NCI-H1694 treated with DMSO at 0.1 percent for 48 hours (cell line): ENCODE results near the gene PPIG.
"Not testable (repeated sequence)": the region's sequence is repeated elsewhere in the genome, so short reads cannot be mapped to it uniquely, and the experiment has no call there.

Source experiments
- DNase-seq: peaks from one replicate; lab custom pipeline; 2025; lab: John Stamatoyannopoulos, UW

The PPIG gene

GRCh38 chr2:169596546-169596945, 12.4 kb downstream of the PPIG start:
- DNase-seq: not testable (repeated sequence)

GRCh38 chr2:169598982-169599381, 14.8 kb downstream of the PPIG start:
- no peak for DNase-seq

DNA sequence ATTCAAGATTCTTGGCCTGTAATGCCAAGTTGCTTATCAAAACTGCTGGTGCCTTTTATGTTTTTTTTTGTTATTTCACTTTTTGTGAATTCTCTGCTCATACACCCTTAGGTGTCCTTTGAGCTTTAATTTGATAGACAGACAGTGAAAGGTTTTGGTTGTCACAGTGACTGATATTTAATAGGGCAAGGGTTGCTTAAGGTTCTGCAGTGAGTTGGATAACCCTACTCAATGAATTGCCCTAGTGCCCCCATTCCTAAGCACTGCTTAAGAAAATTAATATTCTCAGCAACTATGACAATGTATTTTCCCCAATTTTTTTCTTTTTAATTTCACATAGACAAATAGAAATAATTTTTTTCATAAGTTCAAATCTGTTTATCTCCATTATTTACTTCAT, 15.4 kb downstream of the PPIG start:
- DNase-seq: no peak

GRCh38 chr2:169609264-169609663, 25.1 kb downstream of the PPIG start:
- DNase-seq: no peak

GRCh38 chr2:169613876-169614275, 29.7 kb downstream of the PPIG start:
- no peak for DNase-seq

- not testable (repeated sequence) for DNase-seq
Measured at GRCh38 chr2:169615982-169616381, 31.8 kb downstream of the PPIG start.

DNA sequence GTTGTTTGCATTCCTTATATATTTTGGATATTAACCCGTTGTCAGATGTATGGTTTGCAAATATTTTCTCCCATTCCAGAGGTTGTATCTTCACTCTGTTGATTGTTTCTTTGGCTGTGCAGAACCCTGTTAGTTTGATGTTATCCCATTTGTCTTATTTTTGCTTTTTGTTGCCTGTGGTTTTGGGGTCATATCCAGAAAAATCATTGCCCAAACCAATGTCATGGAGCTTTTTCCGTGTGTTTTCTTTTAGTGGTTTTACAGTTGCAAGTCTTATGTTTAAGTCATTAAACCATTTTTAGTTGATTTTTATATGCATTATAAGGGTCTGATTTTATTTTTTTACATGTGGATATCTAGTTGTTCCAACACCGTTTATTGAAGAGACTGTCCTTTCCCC, 35.8 kb downstream of the PPIG start:
- no peak for DNase-seq

DNA sequence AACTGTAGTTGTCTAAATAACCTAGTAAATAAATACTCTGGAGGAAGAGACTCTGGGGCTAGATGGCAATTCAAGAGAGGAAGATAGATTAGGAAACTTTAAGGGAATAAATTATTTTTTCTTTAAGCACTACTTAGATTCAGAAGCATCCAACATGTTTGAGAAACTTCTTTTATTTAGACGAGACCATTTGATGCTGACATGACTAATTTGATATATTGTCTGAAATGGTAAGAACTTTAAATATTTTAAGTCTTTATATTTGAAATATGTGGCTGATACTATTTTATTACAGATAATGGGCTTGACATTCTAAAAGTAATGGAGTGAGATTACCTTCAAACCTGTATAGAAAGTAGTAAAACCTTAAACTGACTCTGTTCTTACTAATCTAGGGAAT, 36.4 kb downstream of the PPIG start:
- DNase-seq: no peak

- DNase-seq: no peak
Measured at GRCh38 chr2:169623235-169623634, 39.1 kb downstream of the PPIG start.

GRCh38 chr2:169625781-169626180, 41.6 kb downstream of the PPIG start:
- no peak for DNase-seq

DNA sequence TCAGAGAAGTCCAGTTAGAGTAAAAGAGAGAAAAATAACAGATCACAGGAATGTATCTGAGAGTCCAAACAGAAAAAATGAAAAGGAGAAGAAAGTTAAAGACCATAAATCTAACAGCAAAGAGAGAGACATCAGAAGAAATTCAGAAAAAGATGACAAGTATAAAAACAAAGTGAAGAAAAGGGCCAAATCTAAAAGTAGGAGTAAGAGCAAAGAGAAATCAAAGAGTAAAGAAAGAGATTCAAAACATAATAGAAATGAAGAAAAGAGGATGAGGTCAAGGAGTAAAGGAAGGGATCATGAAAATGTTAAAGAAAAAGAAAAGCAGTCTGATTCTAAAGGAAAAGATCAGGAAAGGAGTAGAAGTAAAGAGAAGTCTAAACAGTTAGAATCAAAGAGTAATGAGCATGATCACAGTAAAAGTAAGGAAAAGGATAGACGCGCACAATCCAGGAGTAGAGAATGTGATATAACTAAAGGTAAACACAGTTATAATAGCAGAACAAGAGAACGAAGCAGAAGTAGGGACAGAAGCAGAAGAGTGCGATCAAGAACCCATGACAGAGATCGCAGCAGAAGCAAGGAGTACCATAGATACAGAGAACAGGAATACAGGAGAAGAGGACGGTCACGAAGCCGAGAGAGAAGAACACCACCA, 52.4 kb downstream of the PPIG start:
- no peak for DNase-seq

DNA sequence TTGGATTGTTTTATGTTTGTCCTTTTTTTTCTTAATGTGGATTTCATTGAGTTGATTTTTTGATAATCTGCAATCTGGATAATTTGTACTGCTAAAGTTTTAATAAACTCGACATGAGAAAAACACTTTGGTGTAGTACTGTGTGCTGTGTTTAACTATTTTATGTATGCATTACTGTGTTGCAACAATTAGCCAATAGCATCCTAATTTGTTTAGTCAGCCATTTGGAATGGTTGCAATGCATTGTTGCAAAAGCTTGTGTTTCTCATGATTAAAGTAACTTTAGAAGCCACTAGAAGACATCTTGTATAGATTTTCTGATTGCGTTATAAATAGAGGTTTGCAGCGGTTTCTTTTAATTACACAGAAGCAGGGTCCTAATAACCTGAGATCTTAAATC, 53.5 kb downstream of the PPIG start:
- DNase-seq: no peak

DNA sequence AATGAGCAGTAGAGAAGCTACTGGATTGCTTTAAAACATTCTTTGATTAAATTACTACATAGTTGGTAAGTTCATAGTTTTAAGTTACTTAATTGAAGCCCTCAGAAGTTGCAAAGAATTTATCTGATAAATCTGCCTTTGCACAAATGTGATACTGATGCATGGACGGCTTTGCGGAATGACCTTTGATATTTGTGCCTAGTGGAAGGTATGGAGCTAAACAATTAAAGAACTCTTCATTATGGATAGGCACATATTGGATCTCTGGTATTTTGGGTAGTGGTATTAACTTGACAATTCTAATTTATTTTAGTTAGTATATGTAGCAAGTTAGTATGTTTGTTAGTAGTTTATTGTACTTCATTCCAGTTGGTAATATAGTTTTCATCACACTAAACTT, 56.0 kb downstream of the PPIG start:
- no peak for DNase-seq

GRCh38 chr2:169641464-169641863, 57.3 kb downstream of the PPIG start:
- DNase-seq: no peak

- DNase-seq: no peak
Measured at GRCh38 chr2:169644173-169644572, 60.0 kb downstream of the PPIG start.

GRCh38 chr2:169647496-169647895, 63.3 kb downstream of the PPIG start:
- no peak for DNase-seq

- DNase-seq: no peak
Measured at GRCh38 chr2:169649278-169649677, 65.1 kb downstream of the PPIG start.

- DNase-seq: no peak
Measured at GRCh38 chr2:169653636-169654035, 69.5 kb downstream of the PPIG start.

DNA sequence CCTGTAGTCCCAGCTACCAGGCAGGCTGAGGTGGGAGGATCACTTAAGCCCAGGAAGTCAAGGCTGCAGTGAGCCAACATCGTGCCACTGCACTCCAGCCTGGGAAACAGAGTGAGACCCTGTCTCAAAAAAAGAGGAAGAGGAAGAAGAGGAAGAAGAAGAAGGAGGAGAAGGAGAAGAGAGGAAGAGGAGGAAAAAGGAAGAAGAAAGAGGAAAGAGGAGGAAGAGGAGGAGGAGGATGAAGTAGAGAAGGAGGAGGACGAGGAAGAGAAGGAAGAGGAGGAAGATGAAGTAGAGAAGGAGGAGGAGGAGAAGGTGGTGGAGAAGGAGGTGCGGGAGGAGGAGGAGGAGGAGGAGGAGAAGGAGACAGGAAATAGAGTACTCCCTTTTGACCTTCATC, 72.0 kb downstream of the PPIG start:
- no peak for DNase-seq

DNA sequence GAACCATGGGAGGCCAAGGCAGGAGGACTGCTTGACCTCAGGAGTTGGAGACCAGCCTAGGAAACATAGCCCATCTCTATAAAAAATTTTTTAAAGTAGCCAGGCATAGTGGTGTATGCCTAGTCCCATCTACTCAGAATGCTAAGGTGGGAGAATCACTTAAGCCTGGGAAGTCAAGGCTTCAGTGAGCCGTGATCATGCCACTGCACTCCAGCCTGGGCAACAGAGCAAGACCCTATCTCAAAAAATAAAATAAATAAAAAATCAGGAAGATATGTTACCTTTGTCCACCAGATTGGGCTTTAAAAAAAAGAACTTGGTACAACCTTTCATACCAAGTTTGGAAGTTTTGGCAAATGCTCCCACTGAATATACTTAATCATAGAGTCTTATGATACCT, 74.7 kb downstream of the PPIG start:
- DNase-seq: no peak

- no peak for DNase-seq
Measured at GRCh38 chr2:169659320-169659719, 75.2 kb downstream of the PPIG start.

GRCh38 chr2:169661265-169661664, 77.1 kb downstream of the PPIG start:
- no peak for DNase-seq

DNA sequence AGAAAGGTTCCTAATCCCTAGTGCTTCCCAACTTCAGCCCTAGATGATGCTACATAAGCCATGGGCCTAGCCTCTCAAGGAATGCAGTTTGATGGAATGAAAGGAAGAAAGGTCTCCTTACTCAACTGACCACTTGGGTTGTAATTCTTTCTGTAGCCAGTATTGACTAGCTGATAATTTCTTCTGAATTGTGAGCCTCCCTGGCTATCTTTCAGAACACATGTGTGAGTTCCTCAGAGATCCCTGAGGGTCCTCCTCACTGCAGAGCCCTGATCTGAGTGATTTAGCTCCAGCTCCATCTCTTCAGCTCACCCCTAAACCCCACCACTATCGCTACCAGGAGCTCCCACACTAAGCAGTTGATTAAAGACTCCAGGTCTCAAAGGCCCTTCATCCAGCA, 78.6 kb downstream of the PPIG start:
- no peak for DNase-seq

- no peak for DNase-seq
Measured at GRCh38 chr2:169663247-169663646, 79.1 kb downstream of the PPIG start.

- no peak for DNase-seq
Measured at GRCh38 chr2:169664600-169664977, 80.4 kb downstream of the PPIG start.
